Coronary artery (tissue), 2 donors: ENCODE data around the gene ACSF3.

ENCODE experiments used
- DNase-seq: peaks from one replicate; pipeline ENCODE4 v3.0.0-alpha.2; 2017; ENCODE audit warnings: low spot score
- H3K27ac ChIP-seq, 2 donors: fragments of 200-600 bp; sonication (generic); one replicate each; pipeline ENCODE4 v1.5.1; 2016 to 2019
- H3K4me3 ChIP-seq: fragments of 200-600 bp; sonication (generic); 2 replicates; pipeline ENCODE4 v1.5.1; 2016; ENCODE audit warnings: mild to moderate bottlenecking, moderate library complexity
- TF ChIP-seq, protein P1 (sequence below): fragments of 200-600 bp; sonication (generic); IDR thresholded peaks from one replicate; pipeline ENCODE4 v1.5.1; 2019; ENCODE audit warnings: antibody characterized with exemption

ACSF3 gene

DNA sequence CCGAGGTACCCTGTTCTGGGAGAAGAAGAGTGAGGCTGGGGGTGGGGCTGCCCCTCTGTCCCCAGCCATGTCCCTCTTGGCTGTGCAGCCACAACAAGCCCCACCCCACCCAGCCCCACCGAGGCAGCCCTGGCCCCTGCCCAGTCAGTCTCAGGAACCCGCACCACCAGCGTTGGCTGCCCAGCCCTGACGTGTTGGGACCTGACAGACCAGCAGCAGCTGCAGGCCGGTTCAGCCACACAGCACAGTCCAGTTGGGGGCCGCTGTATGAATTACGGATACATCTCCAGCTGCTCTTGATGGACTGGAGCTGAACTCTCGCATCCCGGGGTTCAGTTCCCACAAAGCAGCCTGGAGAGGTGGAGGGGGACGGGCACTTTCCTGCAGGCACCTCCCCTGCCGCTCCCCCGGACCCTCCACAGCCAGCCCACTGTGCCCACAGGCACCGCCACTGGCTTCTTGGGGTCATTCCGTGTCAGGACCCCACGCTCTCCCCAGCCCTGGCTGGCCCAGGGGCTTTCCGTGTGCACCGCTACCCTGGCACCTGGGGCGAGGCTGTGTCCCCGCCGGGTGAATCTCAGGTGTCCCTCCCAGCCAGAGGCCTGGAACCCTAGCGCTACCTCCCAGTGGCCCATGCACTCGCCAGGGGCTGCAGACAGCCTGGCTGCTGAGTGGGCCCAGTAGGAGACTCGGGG lies 84.9 kb downstream of the ACSF3 start:
- no peak for DNase-seq
- no peak overlapping the region for H3K4me3 ChIP-seq
- TF ChIP-seq, protein P1, sequence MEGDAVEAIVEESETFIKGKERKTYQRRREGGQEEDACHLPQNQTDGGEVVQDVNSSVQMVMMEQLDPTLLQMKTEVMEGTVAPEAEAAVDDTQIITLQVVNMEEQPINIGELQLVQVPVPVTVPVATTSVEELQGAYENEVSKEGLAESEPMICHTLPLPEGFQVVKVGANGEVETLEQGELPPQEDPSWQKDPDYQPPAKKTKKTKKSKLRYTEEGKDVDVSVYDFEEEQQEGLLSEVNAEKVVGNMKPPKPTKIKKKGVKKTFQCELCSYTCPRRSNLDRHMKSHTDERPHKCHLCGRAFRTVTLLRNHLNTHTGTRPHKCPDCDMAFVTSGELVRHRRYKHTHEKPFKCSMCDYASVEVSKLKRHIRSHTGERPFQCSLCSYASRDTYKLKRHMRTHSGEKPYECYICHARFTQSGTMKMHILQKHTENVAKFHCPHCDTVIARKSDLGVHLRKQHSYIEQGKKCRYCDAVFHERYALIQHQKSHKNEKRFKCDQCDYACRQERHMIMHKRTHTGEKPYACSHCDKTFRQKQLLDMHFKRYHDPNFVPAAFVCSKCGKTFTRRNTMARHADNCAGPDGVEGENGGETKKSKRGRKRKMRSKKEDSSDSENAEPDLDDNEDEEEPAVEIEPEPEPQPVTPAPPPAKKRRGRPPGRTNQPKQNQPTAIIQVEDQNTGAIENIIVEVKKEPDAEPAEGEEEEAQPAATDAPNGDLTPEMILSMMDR: no peak
- H3K27ac ChIP-seq: no peak overlapping the region

DNA sequence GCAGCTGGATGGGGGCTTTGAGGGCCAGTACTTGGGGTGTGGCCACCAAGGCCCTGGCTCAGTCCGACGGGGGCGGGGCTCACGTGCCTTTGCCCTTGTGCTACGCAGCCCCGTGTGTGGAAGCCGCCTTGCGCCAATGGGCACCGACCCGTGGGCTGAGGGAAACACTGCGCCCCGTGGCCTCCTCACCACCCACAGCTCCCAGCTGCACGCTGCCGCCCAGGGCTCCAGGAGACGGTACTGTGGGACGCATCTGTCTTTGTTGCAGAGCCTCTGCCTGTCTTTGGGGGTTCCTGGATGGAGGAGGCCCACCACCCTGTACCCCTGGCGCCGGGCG lies 85.5 kb downstream of the ACSF3 start:
- TF ChIP-seq, protein P1: no peak
- DNase-seq: no peak
- no peak overlapping the region for H3K4me3 ChIP-seq
- no peak overlapping the region for H3K27ac ChIP-seq

DNA sequence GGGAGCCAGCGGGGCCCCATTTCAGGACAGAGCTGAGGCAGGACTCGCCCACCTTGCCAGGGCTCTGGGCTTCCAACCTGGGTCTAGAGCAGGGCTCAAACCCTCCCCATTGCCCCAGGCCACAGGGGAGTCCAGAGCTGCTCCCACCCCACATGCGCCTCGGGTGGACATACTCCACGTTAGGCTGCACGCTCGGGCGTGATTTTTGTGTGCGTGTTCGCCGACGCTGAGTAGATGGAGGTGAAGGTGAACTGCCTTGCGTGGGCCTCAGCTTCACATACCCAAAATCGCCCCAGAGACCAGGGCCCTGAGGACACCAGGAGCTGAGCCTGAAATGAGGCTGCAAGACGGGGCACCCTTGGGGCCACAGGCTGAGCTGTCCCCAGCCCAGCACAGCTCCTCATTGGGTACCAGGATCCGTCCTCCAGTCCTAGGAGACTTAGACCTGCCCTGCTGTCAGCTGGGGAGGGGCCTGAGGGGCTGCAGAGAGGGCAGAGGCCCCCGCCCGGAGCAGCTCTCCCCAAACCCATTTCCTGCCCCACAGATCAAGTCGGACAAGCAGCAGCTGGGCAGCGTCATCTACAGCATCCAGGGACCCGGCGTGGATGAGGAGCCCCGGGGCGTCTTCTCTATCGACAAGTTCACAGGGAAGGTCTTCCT lies 86.1 kb downstream of the ACSF3 start:
- DNase-seq: no peak
- no peak overlapping the region for H3K4me3 ChIP-seq
- TF ChIP-seq, protein P1: no peak
- no peak overlapping the region for H3K27ac ChIP-seq

DNA sequence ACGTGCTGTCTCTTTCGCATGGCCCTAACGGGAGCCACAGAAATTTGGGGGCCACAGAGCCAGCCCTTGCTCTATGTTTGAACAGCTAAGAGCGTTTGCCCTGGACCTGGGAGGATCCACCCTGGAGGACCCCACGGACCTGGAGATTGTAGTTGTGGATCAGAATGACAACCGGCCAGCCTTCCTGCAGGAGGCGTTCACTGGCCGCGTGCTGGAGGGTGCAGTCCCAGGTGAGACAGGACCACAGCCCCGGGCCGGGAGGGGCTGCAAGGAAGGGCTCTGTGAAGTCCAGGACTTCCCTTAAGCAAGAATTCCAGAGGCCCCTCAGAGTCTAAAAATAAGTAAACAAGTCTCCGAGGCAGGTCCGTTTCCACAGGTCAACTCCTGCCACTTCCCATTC lies 89.8 kb downstream of the ACSF3 start:
- Histone ChIP-seq H3K27ac (no peak overlapping the region), H3K4me3 (no peak overlapping the region)
- TF ChIP-seq, protein P1: no peak
- no peak for DNase-seq

DNA sequence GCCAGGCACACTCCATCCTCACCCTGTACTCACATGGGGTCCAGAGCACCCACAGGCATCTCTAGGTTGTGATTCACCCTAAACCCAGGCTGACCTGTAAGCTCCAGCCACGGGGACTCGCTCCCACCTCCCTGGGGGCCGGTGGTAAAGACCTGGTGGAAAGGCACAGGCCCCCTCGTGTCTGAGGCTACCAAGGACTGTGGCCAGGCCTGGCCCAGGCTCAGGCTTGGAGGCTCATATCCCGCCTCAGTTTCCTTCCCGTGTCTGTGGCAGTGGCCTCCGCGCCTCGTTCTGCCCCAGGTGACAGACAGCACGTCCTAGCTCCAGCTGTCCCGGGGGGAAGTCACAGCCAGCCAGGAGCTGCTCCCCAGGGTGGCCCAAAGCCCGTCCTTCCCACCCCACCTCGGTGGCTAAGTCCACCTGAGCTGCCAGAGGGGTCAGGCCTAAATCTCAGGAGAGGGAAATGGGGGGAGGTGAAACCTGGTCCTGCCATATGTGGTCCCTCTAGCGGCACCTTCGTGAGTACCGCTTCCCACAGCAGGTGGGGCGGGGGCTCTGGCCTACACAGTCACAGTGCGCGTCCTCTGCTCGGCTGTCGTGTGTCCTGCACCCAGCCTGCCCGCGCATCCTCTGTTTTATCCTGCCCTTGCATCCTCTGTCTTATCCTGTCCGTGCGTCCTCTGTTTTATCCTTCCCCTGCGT lies 90.5 kb downstream of the ACSF3 start:
- DNase-seq: no peak
- no peak overlapping the region for H3K27ac ChIP-seq

DNA sequence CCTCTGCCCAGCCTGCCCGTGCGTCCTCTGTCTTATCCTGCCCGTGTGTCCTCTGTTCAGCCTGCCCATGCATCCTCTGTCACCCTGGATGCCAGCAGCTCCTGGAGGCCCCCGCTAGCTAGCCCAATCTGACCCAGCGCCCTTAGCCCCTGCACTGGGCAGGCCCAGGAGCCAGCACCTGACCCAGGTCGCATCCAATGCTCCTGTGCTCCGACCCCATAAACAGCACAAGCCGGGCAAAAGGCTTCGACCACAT lies 91.0 kb downstream of the ACSF3 start:
- DNase-seq: no peak
- Histone ChIP-seq H3K4me3 (no peak overlapping the region), H3K27ac (no peak overlapping the region)
- TF ChIP-seq, protein P1: no peak

More for the DNA sequence above, 90.5 kb downstream of the ACSF3 start:
- H3K4me3 ChIP-seq: no peak overlapping the region
- TF ChIP-seq, protein P1: no peak
